GM21423 (cell line): Measurements from ENCODE around the gene TMEM18.
"Not testable (repeated sequence)": the region's sequence is repeated elsewhere in the genome, so short reads cannot be mapped to it uniquely, and the experiment has no call there.

Experiments used
- ATAC-seq: cut with Tn5 transposase; IDR thresholded peaks from one replicate; pipeline ENCODE4 v1.9.1; 2021; ENCODE audit warnings: mild to moderate bottlenecking, moderate library complexity; ENCODE audit not compliant: unreplicated experiment

Gene TMEM18

DNA sequence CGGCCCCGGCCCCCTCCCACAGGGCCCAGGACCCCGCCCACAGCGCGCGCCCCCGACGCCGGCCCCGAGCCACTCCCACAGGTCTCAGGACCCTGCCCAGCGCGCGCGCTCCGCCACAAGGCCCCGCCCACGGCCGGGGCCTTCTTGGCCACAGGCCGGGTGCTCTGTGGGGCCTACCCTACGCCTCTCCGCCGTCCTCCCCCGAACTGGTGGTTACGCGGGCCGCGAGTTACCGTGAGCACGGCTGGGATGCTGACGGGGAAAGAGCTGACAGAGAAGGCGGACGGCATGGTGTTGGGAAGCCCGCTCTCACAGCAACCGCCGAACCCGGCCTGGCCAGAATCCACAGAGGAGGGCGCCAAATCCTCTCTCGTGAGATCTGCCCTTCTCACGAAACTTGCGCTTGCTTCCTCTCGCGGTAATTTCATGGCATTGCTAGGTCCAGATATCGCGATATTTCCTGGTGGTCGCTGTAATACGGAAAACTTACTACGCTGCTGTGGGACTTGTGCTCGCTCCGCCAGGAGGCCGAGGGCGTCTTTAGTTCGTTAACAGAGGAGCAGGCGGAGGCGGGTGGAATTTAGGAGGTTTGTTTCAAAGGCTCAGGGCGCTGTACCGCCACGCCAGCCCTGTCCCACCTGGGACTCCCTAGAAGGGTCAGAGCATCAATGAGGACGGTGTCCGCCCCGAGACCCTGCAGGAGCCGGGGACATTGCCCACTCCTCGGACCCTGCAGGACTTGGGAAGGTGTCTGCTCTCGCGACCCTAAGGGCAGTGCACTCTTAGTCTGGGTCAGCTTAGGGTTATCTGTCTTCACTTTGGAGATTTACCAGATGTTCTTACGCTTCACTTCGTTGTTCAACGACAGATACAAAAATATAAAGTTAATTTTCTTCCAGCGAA, at the start of gene TMEM18:
Gene TMEM18 (minus strand): TSS at position 351 of the 903 bp plus-strand sequence. CDS start 61 bp downstream, at position 290.
- peak; percentile 50 for ATAC-seq

- ATAC-seq: peak; percentile 64
Observed at GRCh38 chr2:726169-726568, 49.0 kb upstream of the TMEM18 start.

DNA sequence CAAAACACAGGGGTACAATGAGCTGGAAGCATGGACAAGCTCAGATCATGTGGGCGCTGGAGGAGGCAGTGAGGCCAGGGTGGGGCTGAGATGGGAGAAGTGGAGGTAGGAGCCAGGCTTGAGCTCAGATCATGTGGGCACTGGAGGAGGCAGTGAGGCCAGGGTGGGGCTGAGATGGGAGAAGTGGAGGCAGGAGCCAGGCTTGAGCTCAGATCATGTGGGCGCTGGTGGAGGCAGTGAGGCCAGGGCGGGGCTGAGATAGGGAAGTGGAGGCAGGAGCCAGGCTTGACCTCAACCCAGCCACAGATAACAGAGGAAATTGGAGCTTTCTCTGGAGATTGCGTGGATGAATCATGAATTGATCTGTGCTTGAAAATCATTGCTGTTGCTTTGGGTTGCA, 48.3 kb upstream of the TMEM18 start:
- ATAC-seq: no peak

- ATAC-seq: no peak
Observed at GRCh38 chr2:723761-724160, 46.6 kb upstream of the TMEM18 start.

DNA sequence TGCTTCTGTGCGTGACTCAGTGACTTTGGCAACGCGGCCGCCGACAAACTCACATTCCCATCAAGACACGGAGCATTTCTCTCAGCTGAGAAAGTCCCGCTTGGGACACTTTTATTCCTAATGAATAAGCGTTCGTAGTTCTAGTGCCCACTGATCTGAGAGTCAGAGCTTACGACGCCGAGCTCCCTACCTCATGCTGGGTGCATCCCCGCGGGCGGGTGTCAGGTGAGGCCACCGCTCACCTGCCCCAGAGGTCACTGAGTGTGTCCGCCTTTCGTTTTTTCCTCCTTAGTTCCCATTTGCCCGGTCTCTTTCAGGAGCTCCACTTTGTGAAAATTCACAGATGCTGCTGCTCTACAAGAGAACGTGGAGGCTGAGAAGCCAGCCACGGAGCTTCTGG, 43.6 kb upstream of the TMEM18 start:
- no peak for ATAC-seq

DNA sequence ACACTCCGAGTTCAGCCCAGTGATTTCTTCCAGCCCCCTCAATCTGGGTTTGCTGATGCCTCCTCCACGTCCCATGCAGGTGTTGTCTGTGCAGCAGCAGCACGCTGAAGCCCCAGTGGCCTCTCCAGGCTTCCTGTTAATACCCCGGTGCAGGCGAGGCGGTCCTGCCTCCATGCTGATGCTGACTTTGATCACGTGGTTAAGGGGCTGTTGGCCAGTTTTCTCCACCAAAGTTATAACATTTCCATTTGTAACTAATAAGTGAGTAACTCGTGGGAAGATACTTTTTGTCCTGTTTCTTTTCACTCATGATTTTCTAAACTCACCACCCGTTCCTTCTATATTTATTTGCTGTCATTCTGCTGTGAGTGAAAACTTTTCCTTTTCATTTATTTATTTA, 42.5 kb upstream of the TMEM18 start:
- no peak for ATAC-seq

GRCh38 chr2:719191-719590, 42.0 kb upstream of the TMEM18 start:
- ATAC-seq: no peak

- no peak for ATAC-seq
Observed at GRCh38 chr2:717661-718060, 40.5 kb upstream of the TMEM18 start.

GRCh38 chr2:715854-716560, 38.8 kb upstream of the TMEM18 start:
- no peak for ATAC-seq

DNA sequence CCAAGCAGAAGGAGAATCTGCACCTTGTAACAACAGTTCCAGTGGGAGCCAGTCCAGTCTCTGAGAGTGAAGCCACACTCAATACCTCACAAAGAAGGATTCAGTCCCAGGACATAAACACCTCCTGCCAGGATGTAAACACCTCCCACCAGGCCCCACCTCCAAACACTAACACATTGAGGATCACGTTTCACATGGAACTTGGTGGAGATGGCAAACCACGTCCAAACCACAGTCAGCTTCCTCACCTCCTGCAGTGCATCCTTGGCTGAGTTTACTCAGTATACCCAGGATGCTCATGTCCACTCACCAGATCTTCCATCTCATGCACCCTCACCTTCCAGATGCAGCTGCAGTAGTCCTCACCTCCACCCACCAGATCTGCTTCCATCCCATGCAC, 37.8 kb upstream of the TMEM18 start:
- no peak for ATAC-seq

DNA sequence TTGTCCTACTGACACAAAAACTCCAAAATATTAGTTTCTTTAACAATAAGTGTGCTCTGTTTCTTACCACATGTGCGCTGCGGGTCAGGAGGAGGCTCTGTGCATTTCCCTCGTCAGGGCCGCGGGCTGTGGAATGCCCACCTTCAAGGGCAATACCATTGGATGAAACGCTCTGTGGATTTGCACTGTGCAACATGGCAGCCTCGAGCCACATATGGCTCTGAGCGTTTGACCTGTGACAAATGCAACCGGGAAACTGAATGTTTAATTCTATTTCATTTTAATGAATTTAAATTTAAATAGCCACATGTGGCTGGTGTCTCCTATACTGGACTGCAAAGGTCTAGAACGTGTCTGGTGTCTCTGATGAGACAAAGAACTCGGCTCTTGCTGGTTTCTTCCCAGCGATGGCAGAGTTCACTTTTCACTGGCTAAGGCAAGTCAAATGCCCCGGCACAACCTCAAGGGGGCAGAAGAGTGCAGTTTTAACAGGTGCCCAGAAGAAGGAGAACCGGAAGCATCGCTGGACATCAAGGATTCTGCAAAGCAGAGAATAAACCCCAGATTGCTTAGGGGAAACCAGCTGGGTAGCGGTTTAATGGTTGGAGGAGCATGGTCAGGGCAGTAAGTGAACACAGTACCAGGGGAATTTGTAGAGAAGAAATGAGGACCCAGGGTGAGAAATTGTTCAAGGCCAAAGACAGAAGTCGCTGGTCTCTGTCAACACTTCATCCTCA, 37.0 kb upstream of the TMEM18 start:
- ATAC-seq: peak; percentile 99

- ATAC-seq: no peak
Observed at GRCh38 chr2:710867-711665, 33.9 kb upstream of the TMEM18 start.

GRCh38 chr2:709138-709765, 32.0 kb upstream of the TMEM18 start:
- no peak for ATAC-seq

DNA sequence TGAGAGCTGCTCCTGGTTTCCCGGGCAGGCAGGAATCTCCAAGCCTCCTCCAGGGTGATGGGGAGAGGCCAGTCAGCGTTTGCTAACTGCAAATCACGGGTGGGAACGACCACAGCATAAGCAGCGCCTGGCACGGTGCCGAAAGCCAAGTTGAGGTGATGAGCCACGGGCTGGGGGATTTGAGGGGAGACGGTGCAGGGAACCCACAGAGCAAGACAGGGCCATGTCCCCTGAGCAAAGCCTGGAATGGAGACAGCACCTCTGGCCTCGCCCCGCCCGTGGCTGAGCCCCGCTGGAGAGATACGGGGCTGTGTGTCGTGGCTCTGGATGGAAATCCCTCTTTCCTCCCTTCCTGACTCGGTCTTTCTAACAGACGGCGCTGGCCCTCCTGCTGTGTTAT, 31.5 kb upstream of the TMEM18 start:
- no peak for ATAC-seq

DNA sequence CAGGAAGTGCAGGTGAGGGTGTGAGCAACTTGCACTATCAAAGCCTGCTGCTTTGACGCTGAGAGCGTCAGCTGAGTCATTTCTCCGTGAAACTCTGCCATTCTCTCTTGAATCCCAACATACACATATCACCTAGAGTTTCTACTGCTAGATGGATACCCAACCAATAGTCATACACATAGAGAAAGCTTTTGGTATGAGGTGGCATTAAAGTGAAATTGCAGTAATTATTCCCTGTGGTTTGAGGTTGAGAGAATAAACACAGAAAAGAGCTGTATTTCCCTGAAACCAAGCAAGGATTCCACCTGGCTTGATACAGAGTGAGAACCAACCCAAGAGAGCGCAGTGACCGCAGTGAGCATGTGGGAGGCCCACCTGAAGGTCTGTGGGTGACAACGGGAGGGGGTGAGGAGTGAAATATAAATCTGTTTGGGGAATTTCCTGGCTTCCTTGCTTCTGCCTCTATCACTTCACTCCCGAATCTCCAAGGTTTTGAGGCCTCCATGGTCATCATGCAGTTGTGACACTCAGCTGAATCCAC, 28.8 kb upstream of the TMEM18 start:
- ATAC-seq: peak; percentile 97

DNA sequence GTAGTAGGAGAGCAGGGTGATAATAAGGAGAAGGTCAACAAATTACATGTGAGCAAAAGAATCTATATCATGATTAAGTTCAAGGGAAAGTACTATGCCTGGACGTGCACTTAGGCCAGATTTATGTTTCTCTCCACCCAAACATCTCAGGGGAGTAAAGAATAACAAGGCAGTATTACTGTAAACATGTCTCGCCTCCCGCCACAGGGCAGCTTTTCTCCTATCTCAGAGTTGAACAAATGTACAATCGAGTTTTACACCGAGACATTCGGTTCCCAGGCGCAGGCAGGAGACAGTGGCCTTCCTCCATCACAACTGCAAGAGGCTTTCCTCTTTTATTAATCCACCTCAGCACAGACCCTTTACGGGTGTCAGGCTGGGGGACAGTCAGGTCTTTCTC, 25.6 kb upstream of the TMEM18 start:
- ATAC-seq: not testable (repeated sequence)

- no peak for ATAC-seq
Observed at GRCh38 chr2:696999-697627, 19.9 kb upstream of the TMEM18 start.

GRCh38 chr2:696463-696862, 19.3 kb upstream of the TMEM18 start:
- peak; percentile 99 for ATAC-seq

DNA sequence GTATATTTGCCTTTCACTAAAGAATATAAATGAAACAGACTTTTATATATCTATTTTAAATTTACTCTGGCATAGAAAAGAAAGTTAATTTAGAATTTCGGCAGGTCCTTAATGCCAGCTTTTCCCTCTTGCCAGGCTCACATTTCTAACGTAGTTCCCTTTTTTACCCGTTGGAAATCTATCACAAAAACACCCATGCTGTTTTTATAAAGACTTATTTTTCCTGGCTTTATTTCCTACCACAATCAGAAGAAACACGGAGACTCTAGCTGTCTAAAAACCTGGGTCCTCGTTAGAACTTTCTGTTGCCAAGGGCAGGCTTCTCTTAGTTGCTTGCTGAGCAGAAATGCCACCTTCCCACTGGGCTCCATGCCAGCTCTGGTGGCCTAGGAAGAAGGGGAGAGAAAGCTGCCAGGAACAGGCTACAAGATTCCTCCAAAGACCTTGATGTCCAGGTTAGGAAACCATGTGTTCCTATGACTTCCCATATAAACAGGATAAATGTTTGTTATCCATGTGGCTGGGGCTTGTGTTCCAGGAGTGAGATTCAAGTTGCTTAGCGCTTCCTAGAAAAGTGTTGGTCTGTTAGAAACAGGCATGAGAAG, 17.8 kb upstream of the TMEM18 start:
- no peak for ATAC-seq
